Measurements from ENCODE around the gene RANBP1. TPM values are rescaled to one million over a fixed set of nuclear protein-coding genes. Genes with fewer than 3 reads are reported as not detected.

Gene RANBP1
- total and polyA plus RNA-seq, 2 of the 8 experiments (the other 6 are each of a cell fraction or from before 2014, with no cell fraction given), result 343 to 484 TPM

GRCh38 chr22:20068640-20069039, 47.3 kb upstream of the RANBP1 start (continued):
- TF ChIP-seq, protein P1, sequence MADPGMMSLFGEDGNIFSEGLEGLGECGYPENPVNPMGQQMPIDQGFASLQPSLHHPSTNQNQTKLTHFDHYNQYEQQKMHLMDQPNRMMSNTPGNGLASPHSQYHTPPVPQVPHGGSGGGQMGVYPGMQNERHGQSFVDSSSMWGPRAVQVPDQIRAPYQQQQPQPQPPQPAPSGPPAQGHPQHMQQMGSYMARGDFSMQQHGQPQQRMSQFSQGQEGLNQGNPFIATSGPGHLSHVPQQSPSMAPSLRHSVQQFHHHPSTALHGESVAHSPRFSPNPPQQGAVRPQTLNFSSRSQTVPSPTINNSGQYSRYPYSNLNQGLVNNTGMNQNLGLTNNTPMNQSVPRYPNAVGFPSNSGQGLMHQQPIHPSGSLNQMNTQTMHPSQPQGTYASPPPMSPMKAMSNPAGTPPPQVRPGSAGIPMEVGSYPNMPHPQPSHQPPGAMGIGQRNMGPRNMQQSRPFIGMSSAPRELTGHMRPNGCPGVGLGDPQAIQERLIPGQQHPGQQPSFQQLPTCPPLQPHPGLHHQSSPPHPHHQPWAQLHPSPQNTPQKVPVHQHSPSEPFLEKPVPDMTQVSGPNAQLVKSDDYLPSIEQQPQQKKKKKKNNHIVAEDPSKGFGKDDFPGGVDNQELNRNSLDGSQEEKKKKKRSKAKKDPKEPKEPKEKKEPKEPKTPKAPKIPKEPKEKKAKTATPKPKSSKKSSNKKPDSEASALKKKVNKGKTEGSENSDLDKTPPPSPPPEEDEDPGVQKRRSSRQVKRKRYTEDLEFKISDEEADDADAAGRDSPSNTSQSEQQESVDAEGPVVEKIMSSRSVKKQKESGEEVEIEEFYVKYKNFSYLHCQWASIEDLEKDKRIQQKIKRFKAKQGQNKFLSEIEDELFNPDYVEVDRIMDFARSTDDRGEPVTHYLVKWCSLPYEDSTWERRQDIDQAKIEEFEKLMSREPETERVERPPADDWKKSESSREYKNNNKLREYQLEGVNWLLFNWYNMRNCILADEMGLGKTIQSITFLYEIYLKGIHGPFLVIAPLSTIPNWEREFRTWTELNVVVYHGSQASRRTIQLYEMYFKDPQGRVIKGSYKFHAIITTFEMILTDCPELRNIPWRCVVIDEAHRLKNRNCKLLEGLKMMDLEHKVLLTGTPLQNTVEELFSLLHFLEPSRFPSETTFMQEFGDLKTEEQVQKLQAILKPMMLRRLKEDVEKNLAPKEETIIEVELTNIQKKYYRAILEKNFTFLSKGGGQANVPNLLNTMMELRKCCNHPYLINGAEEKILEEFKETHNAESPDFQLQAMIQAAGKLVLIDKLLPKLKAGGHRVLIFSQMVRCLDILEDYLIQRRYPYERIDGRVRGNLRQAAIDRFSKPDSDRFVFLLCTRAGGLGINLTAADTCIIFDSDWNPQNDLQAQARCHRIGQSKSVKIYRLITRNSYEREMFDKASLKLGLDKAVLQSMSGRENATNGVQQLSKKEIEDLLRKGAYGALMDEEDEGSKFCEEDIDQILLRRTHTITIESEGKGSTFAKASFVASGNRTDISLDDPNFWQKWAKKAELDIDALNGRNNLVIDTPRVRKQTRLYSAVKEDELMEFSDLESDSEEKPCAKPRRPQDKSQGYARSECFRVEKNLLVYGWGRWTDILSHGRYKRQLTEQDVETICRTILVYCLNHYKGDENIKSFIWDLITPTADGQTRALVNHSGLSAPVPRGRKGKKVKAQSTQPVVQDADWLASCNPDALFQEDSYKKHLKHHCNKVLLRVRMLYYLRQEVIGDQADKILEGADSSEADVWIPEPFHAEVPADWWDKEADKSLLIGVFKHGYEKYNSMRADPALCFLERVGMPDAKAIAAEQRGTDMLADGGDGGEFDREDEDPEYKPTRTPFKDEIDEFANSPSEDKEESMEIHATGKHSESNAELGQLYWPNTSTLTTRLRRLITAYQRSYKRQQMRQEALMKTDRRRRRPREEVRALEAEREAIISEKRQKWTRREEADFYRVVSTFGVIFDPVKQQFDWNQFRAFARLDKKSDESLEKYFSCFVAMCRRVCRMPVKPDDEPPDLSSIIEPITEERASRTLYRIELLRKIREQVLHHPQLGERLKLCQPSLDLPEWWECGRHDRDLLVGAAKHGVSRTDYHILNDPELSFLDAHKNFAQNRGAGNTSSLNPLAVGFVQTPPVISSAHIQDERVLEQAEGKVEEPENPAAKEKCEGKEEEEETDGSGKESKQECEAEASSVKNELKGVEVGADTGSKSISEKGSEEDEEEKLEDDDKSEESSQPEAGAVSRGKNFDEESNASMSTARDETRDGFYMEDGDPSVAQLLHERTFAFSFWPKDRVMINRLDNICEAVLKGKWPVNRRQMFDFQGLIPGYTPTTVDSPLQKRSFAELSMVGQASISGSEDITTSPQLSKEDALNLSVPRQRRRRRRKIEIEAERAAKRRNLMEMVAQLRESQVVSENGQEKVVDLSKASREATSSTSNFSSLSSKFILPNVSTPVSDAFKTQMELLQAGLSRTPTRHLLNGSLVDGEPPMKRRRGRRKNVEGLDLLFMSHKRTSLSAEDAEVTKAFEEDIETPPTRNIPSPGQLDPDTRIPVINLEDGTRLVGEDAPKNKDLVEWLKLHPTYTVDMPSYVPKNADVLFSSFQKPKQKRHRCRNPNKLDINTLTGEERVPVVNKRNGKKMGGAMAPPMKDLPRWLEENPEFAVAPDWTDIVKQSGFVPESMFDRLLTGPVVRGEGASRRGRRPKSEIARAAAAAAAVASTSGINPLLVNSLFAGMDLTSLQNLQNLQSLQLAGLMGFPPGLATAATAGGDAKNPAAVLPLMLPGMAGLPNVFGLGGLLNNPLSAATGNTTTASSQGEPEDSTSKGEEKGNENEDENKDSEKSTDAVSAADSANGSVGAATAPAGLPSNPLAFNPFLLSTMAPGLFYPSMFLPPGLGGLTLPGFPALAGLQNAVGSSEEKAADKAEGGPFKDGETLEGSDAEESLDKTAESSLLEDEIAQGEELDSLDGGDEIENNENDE (IDR thresholded peaks at IDR 0.05; ENCODE audit: insufficient replicate concordance, low read length), result no peak
- no peak for TF ChIP-seq CTBP2 (IDR thresholded peaks at IDR 0.05; ENCODE audit: borderline replicate concordance, insufficient read depth, insufficient read length, low read length)
- TF ChIP-seq SUZ12 (IDR thresholded peaks at IDR 0.05; ENCODE audit: low read length), result no peak

Data from H1 (cell line).